HG03139 (cell line): ENCODE results near the gene ZNF283.
A peak's percentile ranks its signal among the peaks of the same experiment; 100 is the strongest.

ENCODE experiments used
- ATAC-seq: cut with Tn5 transposase; IDR thresholded peaks from one replicate; pipeline ENCODE4 v1.9.1; 2021; ENCODE audit not compliant: unreplicated experiment

ZNF283 gene

GRCh38 chr19:43826787-43827754, at the start of gene ZNF283:
ZNF283 (plus strand) TSS chr19:43827321; CDS start chr19:43833505, 6,184 bp downstream.
- peak; percentile 87 for ATAC-seq

- ATAC-seq = no peak
Observed at GRCh38 chr19:43778651-43779050, 48.5 kb upstream of the ZNF283 start.

DNA sequence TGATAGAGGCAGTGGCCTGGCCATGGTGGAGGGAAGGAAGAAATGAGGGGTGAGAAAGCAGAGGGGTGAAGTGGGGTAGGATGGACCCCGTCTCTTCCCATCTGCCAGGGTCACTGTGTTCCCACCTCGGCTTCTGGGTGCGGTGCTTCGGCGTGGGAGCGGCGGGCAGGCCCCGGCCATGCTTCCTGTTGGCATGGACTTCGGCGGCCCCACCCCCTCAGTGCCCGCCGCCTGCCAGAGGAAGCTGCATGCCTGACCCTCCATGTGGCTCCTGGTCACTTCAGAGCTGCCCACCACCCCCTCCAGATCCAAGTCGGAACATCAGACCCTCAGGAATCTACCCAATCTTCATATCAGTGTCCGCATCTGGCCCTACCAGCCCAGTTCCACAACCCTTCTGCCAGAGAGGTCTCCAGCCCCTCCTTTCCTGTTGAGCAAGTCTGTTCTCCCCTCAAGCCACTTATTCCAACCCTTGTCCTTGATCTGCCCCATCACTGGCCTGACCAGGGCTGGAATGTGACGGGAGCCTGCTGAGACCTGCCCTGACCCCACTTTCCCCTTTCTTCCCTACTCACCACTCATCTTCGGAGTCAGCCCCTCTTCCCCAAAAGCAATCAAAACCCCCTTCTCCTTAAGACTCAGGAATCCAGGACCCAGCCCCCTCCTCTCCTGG, 47.8 kb upstream of the ZNF283 start:
- ATAC-seq = no peak

DNA sequence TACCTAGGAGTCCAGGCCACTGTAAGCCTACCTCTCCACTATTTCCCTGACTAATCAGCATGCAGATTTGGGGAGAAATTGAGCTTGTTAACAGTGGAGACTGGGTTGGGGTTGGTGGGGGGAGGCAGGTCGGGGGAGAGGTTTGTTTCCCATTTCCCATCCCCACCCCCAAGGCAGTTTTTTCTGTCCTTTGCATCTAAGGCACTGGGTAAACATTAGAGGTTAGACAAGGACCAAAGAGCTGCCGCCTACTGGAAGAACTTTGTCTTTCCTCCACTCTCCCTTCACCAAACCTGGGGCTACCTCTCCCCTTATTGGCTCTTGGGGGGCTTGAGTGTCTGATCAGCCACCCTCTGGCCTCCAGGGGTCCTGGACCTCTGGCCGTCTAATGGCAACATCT, 47.3 kb upstream of the ZNF283 start:
- no peak for ATAC-seq

- ATAC-seq = peak; percentile 38
Observed at GRCh38 chr19:43780706-43781525, 46.2 kb upstream of the ZNF283 start, which contains the start of gene KCNN4. KCNN4 (minus strand) TSS chr19:43780973; CDS start chr19:43780861, 112 bp downstream.

- ATAC-seq = no peak
Observed at GRCh38 chr19:43781630-43782310, 45.4 kb upstream of the ZNF283 start.

- ATAC-seq = no peak
Observed at GRCh38 chr19:43782311-43782660, 44.8 kb upstream of the ZNF283 start.

DNA sequence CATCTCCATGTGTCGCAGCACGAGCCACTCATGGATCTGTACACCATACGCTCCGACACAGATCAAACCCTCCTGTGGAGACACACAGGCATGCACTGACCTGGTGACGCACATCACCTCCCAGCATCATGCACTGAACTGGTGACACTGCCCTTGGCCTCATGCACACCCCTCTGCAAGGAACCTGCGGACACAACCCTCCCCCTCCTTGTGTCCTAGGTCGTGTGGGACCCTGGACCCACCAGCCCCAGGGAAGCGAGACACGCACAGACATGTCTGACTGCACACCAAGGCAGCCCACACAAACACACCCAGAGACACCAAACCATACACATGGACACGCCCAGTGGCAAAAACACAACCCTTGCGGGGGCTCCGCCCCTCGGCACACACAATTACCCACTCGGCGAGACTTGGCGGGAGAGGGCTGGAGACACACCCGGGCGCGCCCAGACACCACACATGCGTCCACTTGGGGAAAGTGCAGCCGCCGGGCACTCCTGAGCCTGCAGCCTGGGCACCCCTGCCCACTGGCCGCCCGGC, 44.4 kb upstream of the ZNF283 start:
- no peak for ATAC-seq

DNA sequence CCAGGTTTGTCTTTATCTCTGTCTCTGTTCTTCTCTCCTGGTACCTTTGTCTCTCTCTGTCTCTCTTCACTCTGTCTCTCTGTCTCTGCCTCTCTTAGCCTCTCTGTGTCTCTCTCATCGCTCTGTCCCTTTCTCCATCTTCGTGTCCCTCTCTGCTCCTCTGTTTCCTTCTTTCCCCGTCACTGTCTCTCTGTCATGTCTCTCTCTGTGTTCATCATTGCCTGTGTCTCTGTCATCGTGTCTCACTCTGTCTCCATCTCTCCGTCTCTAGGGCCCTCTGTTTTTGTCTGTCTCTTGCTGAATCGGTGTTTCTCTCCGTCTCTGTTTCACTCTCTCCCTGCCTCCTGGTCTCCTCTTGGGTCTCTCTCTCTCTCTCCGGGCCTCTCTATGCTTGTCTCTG, 43.5 kb upstream of the ZNF283 start:
- no peak for ATAC-seq

GRCh38 chr19:43784241-43784980, 42.7 kb upstream of the ZNF283 start:
- no peak for ATAC-seq

DNA sequence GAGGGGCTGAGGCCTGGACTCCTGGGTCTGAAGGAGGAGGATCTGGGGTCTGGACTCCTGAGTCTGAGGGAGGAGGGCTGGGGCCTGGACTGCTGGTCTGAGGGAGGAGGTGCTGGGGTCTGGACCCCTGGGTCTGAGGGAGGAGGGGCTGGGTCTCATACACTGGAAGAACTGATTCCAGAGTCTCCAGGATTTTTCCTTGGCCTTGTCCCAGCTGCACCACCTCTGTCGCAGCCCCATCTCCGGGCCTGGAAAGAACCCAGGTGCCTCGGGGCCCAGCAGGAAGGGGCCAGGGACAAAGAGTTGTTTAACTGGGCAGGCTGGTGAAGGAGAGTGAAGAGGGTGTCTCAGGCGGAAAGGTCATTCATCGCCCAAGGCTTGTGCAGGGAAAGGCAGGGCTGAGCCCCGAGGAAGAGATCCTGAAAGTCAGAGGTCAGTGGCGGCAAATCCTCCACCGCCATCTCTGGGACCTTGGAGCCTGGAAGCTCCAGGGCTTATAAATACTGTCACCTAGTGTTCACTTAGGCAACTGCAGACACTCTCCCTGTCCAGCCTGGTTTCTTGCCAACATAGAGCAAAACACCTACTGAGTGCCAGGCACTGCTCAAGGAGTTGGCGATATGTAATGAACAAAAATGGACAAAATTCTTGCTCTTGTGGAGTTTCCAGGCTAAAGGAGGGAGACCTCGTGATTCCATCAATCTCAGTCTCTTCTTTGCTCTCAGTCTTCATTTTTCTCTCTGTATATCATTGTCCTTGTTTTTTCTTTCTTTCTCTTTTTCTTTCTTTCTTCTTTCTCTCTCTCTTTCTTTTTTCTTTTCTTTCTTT, 41.9 kb upstream of the ZNF283 start:
- no peak for ATAC-seq

DNA sequence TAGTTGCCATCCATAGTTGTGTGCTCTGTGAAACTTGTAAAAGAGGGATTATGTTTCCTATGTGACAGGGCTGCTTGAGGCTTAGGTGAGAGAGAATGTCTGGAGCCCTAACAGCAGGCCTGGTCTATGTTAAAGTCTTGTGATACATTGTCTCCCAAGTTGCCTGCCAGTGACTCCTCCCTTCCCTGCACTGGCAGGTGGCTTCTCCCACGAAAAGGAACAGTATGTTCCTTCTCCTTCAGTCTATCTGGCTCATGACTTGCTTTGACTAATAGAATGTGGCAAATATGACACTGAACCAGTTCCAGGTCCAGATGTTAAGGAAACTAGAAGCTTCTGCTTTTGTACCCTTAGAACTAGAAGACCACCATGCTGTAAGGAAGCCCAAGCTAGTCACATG, 40.5 kb upstream of the ZNF283 start:
- no peak for ATAC-seq

GRCh38 chr19:43789029-43789428, 38.1 kb upstream of the ZNF283 start:
- ATAC-seq = no peak

DNA sequence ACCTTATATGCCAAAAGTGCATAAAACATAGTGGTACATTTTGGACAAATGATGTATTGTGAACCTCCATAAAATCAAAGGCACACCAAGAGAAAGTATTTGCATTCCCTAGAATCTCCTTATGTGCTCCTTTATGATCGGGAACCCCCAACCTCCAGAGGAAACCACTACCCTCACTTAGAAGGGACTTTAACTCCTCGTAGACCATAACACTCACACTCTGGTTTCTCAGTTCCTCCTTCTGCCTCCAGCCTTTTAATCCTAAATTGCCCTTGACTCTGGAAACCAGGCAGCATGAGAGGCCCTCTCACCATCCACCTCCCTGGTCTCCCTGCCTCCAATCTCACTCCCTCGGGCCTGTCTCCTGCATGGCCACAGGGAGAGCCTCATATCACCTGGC, 36.5 kb upstream of the ZNF283 start:
- ATAC-seq = no peak

- ATAC-seq = no peak
Observed at GRCh38 chr19:43797118-43797517, 30.0 kb upstream of the ZNF283 start.

GRCh38 chr19:43797556-43797955, 29.6 kb upstream of the ZNF283 start:
- no peak for ATAC-seq

DNA sequence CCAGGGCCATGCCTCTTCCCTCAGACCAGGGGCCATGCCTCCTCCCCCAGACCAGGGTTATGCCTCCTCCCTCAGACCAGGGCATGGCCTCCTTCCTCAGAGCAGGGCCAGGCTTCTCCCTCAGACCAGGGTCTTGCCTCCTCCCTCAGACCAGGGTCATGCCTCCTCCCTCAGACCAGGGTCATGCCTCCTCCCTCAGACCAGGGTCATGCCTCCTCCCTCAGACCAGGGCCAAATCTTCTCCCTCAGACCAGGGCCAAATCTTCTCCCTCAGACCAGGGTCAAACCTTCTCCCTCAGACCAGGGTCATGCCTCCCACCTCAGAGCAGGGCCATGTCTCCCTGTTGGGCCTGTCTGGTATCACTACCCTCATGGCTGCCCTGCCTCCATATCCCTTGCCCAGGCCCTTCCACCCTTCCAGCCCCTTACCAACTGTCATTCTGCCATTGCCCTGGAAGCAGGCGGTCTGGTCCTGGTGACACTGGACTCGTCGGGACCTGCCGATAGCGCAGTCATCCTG, 29.0 kb upstream of the ZNF283 start:
- ATAC-seq = no peak

GRCh38 chr19:43798546-43799409, 28.3 kb upstream of the ZNF283 start:
- no peak for ATAC-seq
